GM12878 (cell line): ENCODE data around the gene RAD18. TPM values are rescaled to one million over a fixed set of nuclear protein-coding genes. Genes with fewer than 3 reads are reported as not detected.

Experiments used
- ATAC-seq: fragments of 200-7000 bp; cut with Tn5 transposase; 3 replicates; pipeline ENCODE4 v1.9.1; 2020; ENCODE audit warnings: mild to moderate bottlenecking, moderate library complexity
- BruUV-seq: library from RNA; stranded (reverse); fragments of 400-500 nt; replicated peaks from 2 replicates; lab custom pipeline; 2021; lab: Mats Ljungman, UMichigan
- CTCF ChIA-PET: fragments of 300-600 bp; sonication (Branson Sonifier 250); formaldehyde crosslinking; extraction: SDS; loops from one replicate; lab custom pipeline; 2021; ENCODE audit warnings: inconsistent platforms; lab: Yijun Ruan, JAX
- POLR2A ChIA-PET: fragments of 350-600 bp; formaldehyde crosslinking; extraction: SDS; loops from one replicate; lab custom pipeline; 2021; ENCODE audit warnings: inconsistent platforms; lab: Charles Lee
- RAD21 ChIA-PET: fragments of 300-600 bp; sonication (Branson Sonifier 250); formaldehyde crosslinking; loops from one replicate; lab custom pipeline; 2023; ENCODE audit warnings: antibody characterized with exemption; ENCODE audit not compliant: unreplicated experiment; lab: Charles Lee
- SMC1A ChIA-PET: fragments of 300-600 bp; sonication (Branson Sonifier 250); formaldehyde crosslinking; loops from one replicate; lab custom pipeline; 2023; ENCODE audit not compliant: unreplicated experiment, uncharacterized antibody; lab: Charles Lee
- DNase-seq: peaks from one replicate; pipeline ENCODE4 v3.0.0-alpha.2; 2011; ENCODE audit warnings: low read depth, low spot score
- FAIRE-seq: peaks from 3 replicates; lab custom pipeline; 2011; peaks lifted over from hg19 to GRCh38; lab: Jason Lieb, UNC
- H2AFZ ChIP-seq: 2 replicates; pipeline ENCODE4 v1.6.0; 2011; ENCODE audit warnings: low read depth, low read length, control low read depth; ENCODE audit not compliant: control insufficient read depth
- H3K27ac ChIP-seq: 2 replicates; pipeline ENCODE4 v1.5.1; 2011; ENCODE audit warnings: control low read depth; ENCODE audit not compliant: control insufficient read depth, insufficient read depth
- H3K27me3 ChIP-seq, 2 experiments: replicated peaks in 1 of 2; 2 replicates each; pipeline versions ENCODE4 v1.6.0 to v1.6.1; 2011; ENCODE audit warnings: low read length in 1 of 2; ENCODE audit not compliant: control insufficient read depth in 2 of 2, insufficient read depth in 2 of 2
- H3K36me3 ChIP-seq, 2 experiments: 2 replicates each; pipeline ENCODE4 v1.5.1; 2011; ENCODE audit warnings: low read length in 1 of 2; ENCODE audit not compliant: control insufficient read depth in 2 of 2, insufficient read depth in 2 of 2
- H3K4me1 ChIP-seq: 2 replicates; pipeline ENCODE4 v1.6.1; 2011; ENCODE audit warnings: mild to moderate bottlenecking, low read length, moderate library complexity, mixed read lengths; ENCODE audit not compliant: control insufficient read depth, insufficient read depth
- H3K4me2 ChIP-seq: 2 replicates; pipeline ENCODE4 v1.6.0; 2011; ENCODE audit warnings: control low read depth; ENCODE audit not compliant: control insufficient read depth, insufficient read depth
- H3K4me3 ChIP-seq: fragments of 200-600 bp; sonication (generic); 2 replicates; pipeline ENCODE4 v1.5.1; 2016
- H3K79me2 ChIP-seq: 2 replicates; pipeline ENCODE4 v1.6.0; 2011; ENCODE audit warnings: low read length; ENCODE audit not compliant: control insufficient read depth, insufficient read depth
- H3K9ac ChIP-seq: 2 replicates; pipeline ENCODE4 v1.8.0; 2011; ENCODE audit warnings: low read length, control low read depth, mixed read lengths; ENCODE audit not compliant: control insufficient read depth, insufficient read depth
- H3K9me3 ChIP-seq: replicated peaks from 3 replicates; pipeline ENCODE4 v1.5.1; 2011; ENCODE audit warnings: mild to moderate bottlenecking, low read length; ENCODE audit not compliant: control insufficient read depth, insufficient read depth
- H4K20me1 ChIP-seq: 2 replicates; pipeline ENCODE4 v1.6.0; 2011; ENCODE audit not compliant: control insufficient read depth, insufficient read depth
- CHD1 ChIP-seq: IDR thresholded peaks from 2 replicates; pipeline ENCODE4 v1.6.1; 2012; ENCODE audit warnings: low read depth, low read length, improper control_type of control experiment
- HDGF ChIP-seq: fragments of 450-650 bp; IDR thresholded peaks from 2 replicates; pipeline ENCODE4 v1.6.1; 2016; ENCODE audit warnings: antibody characterized with exemption
- KLF5 ChIP-seq: fragments of 450-650 bp; IDR thresholded peaks from 2 replicates; pipeline ENCODE4 v1.6.1; 2014; ENCODE audit warnings: mild to moderate bottlenecking; ENCODE audit not compliant: partially characterized antibody
- RAD21 ChIP-seq: IDR thresholded peaks from 2 replicates; pipeline ENCODE4 v1.6.1; 2011; ENCODE audit warnings: mild to moderate bottlenecking, low read depth, low read length, moderate library complexity; ENCODE audit not compliant: insufficient read depth
- RUNX3 ChIP-seq: IDR thresholded peaks from 2 replicates; pipeline ENCODE4 v1.6.1; 2012; ENCODE audit warnings: low read length, inconsistent platforms
- SPI1 ChIP-seq: IDR thresholded peaks from 2 replicates; pipeline ENCODE4 v1.6.1; 2011; ENCODE audit warnings: low read depth, mild to moderate bottlenecking, low read length, moderate library complexity, borderline replicate concordance; ENCODE audit not compliant: insufficient read depth
- STAT1 ChIP-seq: fragments of 450-650 bp; conservative IDR thresholded peaks from 2 replicates; pipeline ENCODE4 v1.6.1; 2014; ENCODE audit warnings: antibody characterized with exemption, mild to moderate bottlenecking
- TARDBP ChIP-seq: IDR thresholded peaks from 2 replicates; pipeline ENCODE4 v1.6.1; 2016; ENCODE audit warnings: borderline replicate concordance
- ZNF207 ChIP-seq: fragments of 450-650 bp; IDR thresholded peaks from 2 replicates; pipeline ENCODE4 v1.6.1; 2014; ENCODE audit warnings: antibody characterized with exemption, mild to moderate bottlenecking, borderline replicate concordance
- ZNF384 ChIP-seq: IDR thresholded peaks from 2 replicates; pipeline ENCODE4 v1.6.1; 2012; ENCODE audit warnings: low read depth, mild to moderate bottlenecking, low read length, improper control_type of control experiment, borderline replicate concordance
- WGBS: methylation state at CpG from one replicate; pipeline ENCODE4 v1.1.6; 2016; ENCODE audit warnings: low lambda C conversion rate; ENCODE audit not compliant: insufficient replicate concordance, insufficient coverage; ENCODE audit errors: missing lambda C conversion rate; 5-methylcytosine and 5-hydroxymethylcytosine counted together
- in situ Hi-C: fragments of 300-500 bp; cut with MboI; formaldehyde crosslinking; loops from 9 replicates; pipeline ENCODE4 v1.14.3; 2018; ENCODE audit warnings: mixed read lengths
- intact Hi-C: fragments of 100-400 bp; cut with micrococcal nuclease; formaldehyde crosslinking; loops from one replicate; pipeline ENCODE4 v1.14.2; 2022; ENCODE audit not compliant: unreplicated experiment
- polyA plus RNA-seq, 11 experiments: library from polyadenylated mRNA; depleted of rRNA in 4 of 11; unstranded in 6 of 11; stranded (reverse) in 5 of 11; fragments of >200 nt; fragmentation: Nextera tagmentation in 4 of 11; fragmentation: Illumina TruSeq in 1 of 11; extraction: Ambion mirVana in 4 of 11; extraction: Trizol in 1 of 11; gene quantifications; 1 replicate in 1 of 11; 2 replicates in 10 of 11; pipeline versions ENCODE4 v1.2.1 to v1.2.3, GENCODE V29; 2011 to 2016; ENCODE audit warnings: inconsistent platforms in 2 of 11, missing spikeins in 2 of 11, low read depth in 1 of 11
- total RNA-seq, 4 experiments: library from RNA; depleted of rRNA in 3 of 4; stranded (reverse); fragments of >200 nt in 3 of 4; fragmentation: Illumina TruSeq in 1 of 4; extraction: Trizol in 1 of 4; gene quantifications; 2 replicates each; pipeline versions ENCODE4 v1.2.1 to v1.2.3, GENCODE V29; 2013 to 2021
- TF ChIP-seq, protein P1 (sequence below): IDR thresholded peaks from 2 replicates; pipeline ENCODE4 v1.6.1; 2012; ENCODE audit warnings: low read depth, low read length, improper control_type of control experiment
- TF ChIP-seq, protein P2 (sequence below): fragments of 450-650 bp; formaldehyde crosslinking; IDR thresholded peaks from 2 replicates; pipeline ENCODE4 v1.4.0; 2020; ENCODE audit warnings: mild to moderate bottlenecking, moderate library complexity
- TF ChIP-seq, protein P3 (sequence below): IDR thresholded peaks from 2 replicates; pipeline ENCODE4 v1.6.1; 2011; ENCODE audit warnings: low read depth, mild to moderate bottlenecking, low read length, moderate library complexity, borderline replicate concordance; ENCODE audit errors: extremely low read depth
- TF ChIP-seq, protein P4 (sequence below): fragments of 450-650 bp; IDR thresholded peaks from 2 replicates; pipeline ENCODE4 v1.6.1; 2017; ENCODE audit warnings: mild to moderate bottlenecking
- TF ChIP-seq, protein P5 (sequence below): IDR thresholded peaks from 2 replicates; pipeline ENCODE4 v1.6.1; 2011; ENCODE audit warnings: low read depth, low read length, improper control_type of control experiment, borderline replicate concordance

The RAD18 gene
- total and polyA plus RNA-seq, 10 of the 15 experiments (the other 5 are each of a cell fraction or from before 2014, with no cell fraction given): 8.7 to 38.6 (median 19.2) TPM

GRCh38 chr3:8884630-8885290, 78.5 kb downstream of the RAD18 start:
- Histone ChIP-seq H3K36me3 (peaks cover 0 to 10% of the 10 kb centered on the region in 2 experiments; a peak in 3 of 4 replicates), H3K9me3 (no peaks in the 10 kb centered on the region; the same call in 1 of the 3 replicates), H3K4me1 (no peaks in the 10 kb centered on the region), H3K27ac (no peak overlapping the region), H4K20me1 (no peaks in the 10 kb centered on the region), H3K9ac (no peak overlapping the region), H3K4me3 (no peak overlapping the region), H3K79me2 (no peaks in the 10 kb centered on the region), H3K4me2 (no peak overlapping the region), H3K27me3 (no peaks in the 10 kb centered on the region), H2AFZ (no peak overlapping the region)
- ChIA-PET SMC1A (no interaction called here), RAD21 (no interaction called here), CTCF (no interaction called here), POLR2A (no interaction called here)
- DNase-seq (no peak), FAIRE-seq (no peak), ATAC-seq (no peak)
- 93% methylated on average over 1 of the region's 1 CpG for WGBS
- BruUV-seq: no TSS peak
- intact Hi-C loops (no loop called here), in situ Hi-C loops (no loop called here)
- TF ChIP-seq ZNF384 (no peak), CHD1 (no peak), ZNF207 (no peak), SPI1 (no peak), TARDBP (no peak), RAD21 (no peak), RUNX3 (no peak), KLF5 (no peak), STAT1 (no peak), HDGF (no peak)
- TF ChIP-seq, protein P1, sequence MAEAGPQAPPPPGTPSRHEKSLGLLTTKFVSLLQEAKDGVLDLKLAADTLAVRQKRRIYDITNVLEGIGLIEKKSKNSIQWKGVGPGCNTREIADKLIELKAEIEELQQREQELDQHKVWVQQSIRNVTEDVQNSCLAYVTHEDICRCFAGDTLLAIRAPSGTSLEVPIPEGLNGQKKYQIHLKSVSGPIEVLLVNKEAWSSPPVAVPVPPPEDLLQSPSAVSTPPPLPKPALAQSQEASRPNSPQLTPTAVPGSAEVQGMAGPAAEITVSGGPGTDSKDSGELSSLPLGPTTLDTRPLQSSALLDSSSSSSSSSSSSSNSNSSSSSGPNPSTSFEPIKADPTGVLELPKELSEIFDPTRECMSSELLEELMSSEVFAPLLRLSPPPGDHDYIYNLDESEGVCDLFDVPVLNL: no peak
- TF ChIP-seq, protein P2, sequence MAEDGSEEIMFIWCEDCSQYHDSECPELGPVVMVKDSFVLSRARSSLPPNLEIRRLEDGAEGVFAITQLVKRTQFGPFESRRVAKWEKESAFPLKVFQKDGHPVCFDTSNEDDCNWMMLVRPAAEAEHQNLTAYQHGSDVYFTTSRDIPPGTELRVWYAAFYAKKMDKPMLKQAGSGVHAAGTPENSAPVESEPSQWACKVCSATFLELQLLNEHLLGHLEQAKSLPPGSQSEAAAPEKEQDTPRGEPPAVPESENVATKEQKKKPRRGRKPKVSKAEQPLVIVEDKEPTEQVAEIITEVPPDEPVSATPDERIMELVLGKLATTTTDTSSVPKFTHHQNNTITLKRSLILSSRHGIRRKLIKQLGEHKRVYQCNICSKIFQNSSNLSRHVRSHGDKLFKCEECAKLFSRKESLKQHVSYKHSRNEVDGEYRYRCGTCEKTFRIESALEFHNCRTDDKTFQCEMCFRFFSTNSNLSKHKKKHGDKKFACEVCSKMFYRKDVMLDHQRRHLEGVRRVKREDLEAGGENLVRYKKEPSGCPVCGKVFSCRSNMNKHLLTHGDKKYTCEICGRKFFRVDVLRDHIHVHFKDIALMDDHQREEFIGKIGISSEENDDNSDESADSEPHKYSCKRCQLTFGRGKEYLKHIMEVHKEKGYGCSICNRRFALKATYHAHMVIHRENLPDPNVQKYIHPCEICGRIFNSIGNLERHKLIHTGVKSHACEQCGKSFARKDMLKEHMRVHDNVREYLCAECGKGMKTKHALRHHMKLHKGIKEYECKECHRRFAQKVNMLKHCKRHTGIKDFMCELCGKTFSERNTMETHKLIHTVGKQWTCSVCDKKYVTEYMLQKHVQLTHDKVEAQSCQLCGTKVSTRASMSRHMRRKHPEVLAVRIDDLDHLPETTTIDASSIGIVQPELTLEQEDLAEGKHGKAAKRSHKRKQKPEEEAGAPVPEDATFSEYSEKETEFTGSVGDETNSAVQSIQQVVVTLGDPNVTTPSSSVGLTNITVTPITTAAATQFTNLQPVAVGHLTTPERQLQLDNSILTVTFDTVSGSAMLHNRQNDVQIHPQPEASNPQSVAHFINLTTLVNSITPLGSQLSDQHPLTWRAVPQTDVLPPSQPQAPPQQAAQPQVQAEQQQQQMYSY: no peak
- TF ChIP-seq, protein P3, sequence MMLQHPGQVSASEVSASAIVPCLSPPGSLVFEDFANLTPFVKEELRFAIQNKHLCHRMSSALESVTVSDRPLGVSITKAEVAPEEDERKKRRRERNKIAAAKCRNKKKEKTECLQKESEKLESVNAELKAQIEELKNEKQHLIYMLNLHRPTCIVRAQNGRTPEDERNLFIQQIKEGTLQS: no peak
- TF ChIP-seq, protein P4, sequence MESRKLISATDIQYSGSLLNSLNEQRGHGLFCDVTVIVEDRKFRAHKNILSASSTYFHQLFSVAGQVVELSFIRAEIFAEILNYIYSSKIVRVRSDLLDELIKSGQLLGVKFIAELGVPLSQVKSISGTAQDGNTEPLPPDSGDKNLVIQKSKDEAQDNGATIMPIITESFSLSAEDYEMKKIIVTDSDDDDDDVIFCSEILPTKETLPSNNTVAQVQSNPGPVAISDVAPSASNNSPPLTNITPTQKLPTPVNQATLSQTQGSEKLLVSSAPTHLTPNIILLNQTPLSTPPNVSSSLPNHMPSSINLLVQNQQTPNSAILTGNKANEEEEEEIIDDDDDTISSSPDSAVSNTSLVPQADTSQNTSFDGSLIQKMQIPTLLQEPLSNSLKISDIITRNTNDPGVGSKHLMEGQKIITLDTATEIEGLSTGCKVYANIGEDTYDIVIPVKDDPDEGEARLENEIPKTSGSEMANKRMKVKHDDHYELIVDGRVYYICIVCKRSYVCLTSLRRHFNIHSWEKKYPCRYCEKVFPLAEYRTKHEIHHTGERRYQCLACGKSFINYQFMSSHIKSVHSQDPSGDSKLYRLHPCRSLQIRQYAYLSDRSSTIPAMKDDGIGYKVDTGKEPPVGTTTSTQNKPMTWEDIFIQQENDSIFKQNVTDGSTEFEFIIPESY: no peak
- TF ChIP-seq, protein P5, sequence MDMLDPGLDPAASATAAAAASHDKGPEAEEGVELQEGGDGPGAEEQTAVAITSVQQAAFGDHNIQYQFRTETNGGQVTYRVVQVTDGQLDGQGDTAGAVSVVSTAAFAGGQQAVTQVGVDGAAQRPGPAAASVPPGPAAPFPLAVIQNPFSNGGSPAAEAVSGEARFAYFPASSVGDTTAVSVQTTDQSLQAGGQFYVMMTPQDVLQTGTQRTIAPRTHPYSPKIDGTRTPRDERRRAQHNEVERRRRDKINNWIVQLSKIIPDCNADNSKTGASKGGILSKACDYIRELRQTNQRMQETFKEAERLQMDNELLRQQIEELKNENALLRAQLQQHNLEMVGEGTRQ: no peak
